Large intestine (tissue), 3 donors: ENCODE results near the gene NIPSNAP2. TPM values are rescaled to one million over a fixed set of nuclear protein-coding genes. Genes with fewer than 3 reads are reported as not detected.
"Not testable (repeated sequence)": the region's sequence is repeated elsewhere in the genome, so short reads cannot be mapped to it uniquely, and the experiment has no call there.

Experiments used
- DNase-seq, 2 donors: peaks; one replicate each; pipeline versions ENCODE4 v3.0.0 to v3.0.0-alpha.2; 2013
- H3K27ac ChIP-seq: one replicate; pipeline ENCODE4 v1.5.1; 2013; ENCODE audit warnings: low read length
- H3K27me3 ChIP-seq: 2 replicates; pipeline ENCODE4 v1.6.1; 2013; ENCODE audit warnings: low read length; ENCODE audit not compliant: control insufficient read depth, insufficient read depth
- H3K36me3 ChIP-seq: 2 replicates; pipeline ENCODE4 v1.6.1; 2013; ENCODE audit warnings: low read length; ENCODE audit not compliant: control insufficient read depth, insufficient read depth
- H3K4me1 ChIP-seq: one replicate; pipeline ENCODE4 v1.6.1; 2013; ENCODE audit warnings: low read length; ENCODE audit not compliant: control insufficient read depth, insufficient read depth
- H3K4me3 ChIP-seq: one replicate; pipeline ENCODE4 v1.5.1; 2013; ENCODE audit warnings: low read length
- H3K9me3 ChIP-seq: one replicate; pipeline ENCODE4 v1.6.1; 2013; ENCODE audit warnings: mild to moderate bottlenecking, low read depth, low read length, moderate library complexity; ENCODE audit not compliant: control insufficient read depth
- WGBS: methylation state at CpG from one replicate; pipeline ENCODE4 v1.1.5; 2013; ENCODE audit warnings: low lambda C conversion rate; ENCODE audit not compliant: insufficient coverage; 5-methylcytosine and 5-hydroxymethylcytosine counted together
- polyA plus RNA-seq: library from polyadenylated mRNA; unstranded; fragments of 120-200 nt; gene quantifications from one replicate; pipeline ENCODE4 v1.2.1, GENCODE V29; 2013

NIPSNAP2 gene
- polyA plus RNA-seq, 1 donor, result 58.1 TPM

- Histone ChIP-seq H3K27ac (no peak overlapping the region), H3K27me3 (no peaks in the 10 kb centered on the region), H3K4me1 (peaks cover 18% of the 10 kb centered on the region), H3K4me3 (no peak overlapping the region), H3K36me3 (peaks cover 32% of the 10 kb centered on the region), H3K9me3 (no peaks in the 10 kb centered on the region)
- 80% methylated on average over 1 of the region's 7 CpGs for WGBS
- DNase-seq, result no peak
Observed at GRCh38 chr7:56009695-56010094, 45.3 kb downstream of the NIPSNAP2 start.

- WGBS, result no CpG with 5 or more reads among the region's 3 CpGs
Observed at GRCh38 chr7:56017015-56017414, 52.6 kb downstream of the NIPSNAP2 start.

GRCh38 chr7:56019501-56019900 is 55.1 kb downstream of the NIPSNAP2 start:
- H3K36me3 ChIP-seq, result peaks cover 64% of the 10 kb centered on the region
- DNase-seq, result no peak
- H3K27ac ChIP-seq, result peak overlapping the region; percentile 70
- no peaks in the 10 kb centered on the region for H3K9me3 ChIP-seq
- no peak overlapping the region for H3K4me3 ChIP-seq
- no peaks in the 10 kb centered on the region for H3K27me3 ChIP-seq
- H3K4me1 ChIP-seq, result peaks cover 15% of the 10 kb centered on the region
- no CpG with 5 or more reads among the region's 9 CpGs for WGBS

More at GRCh38 chr7:56017015-56017414, 52.6 kb downstream of the NIPSNAP2 start:
- not testable (repeated sequence) for H3K27me3 ChIP-seq, H3K4me3 ChIP-seq, DNase-seq, H3K9me3 ChIP-seq
- peaks cover 15% of the 10 kb centered on the region for H3K4me1 ChIP-seq
- H3K27ac ChIP-seq, result peak overlapping the region; percentile 44
- peaks cover 68% of the 10 kb centered on the region for H3K36me3 ChIP-seq

- no peak overlapping the region for H3K4me3 ChIP-seq
- H3K27me3 ChIP-seq, result no peaks in the 10 kb centered on the region
- H3K36me3 ChIP-seq, result peaks cover 72% of the 10 kb centered on the region
- H3K27ac ChIP-seq, result no peak overlapping the region
- DNase-seq, result no peak
- no peaks in the 10 kb centered on the region for H3K9me3 ChIP-seq
- H3K4me1 ChIP-seq, result peaks cover 25% of the 10 kb centered on the region
Observed at GRCh38 chr7:56023500-56023899, 59.1 kb downstream of the NIPSNAP2 start.

- no peak overlapping the region for H3K4me3 ChIP-seq
- no peaks in the 10 kb centered on the region for H3K27me3 ChIP-seq
- peak overlapping the region; percentile 16 for H3K27ac ChIP-seq
- H3K9me3 ChIP-seq, result no peaks in the 10 kb centered on the region
- peaks cover 34% of the 10 kb centered on the region for H3K4me1 ChIP-seq
- WGBS, result no CpG with 5 or more reads among the region's 2 CpGs
- peaks cover 57% of the 10 kb centered on the region for H3K36me3 ChIP-seq
- no peak for DNase-seq
Observed at GRCh38 chr7:56026538-56026937, 62.2 kb downstream of the NIPSNAP2 start.

- H3K9me3 ChIP-seq, result no peaks in the 10 kb centered on the region
- WGBS, result no CpG with 5 or more reads among the region's 9 CpGs
- no peak overlapping the region for H3K4me3 ChIP-seq
- peaks cover 51% of the 10 kb centered on the region for H3K36me3 ChIP-seq
- H3K4me1 ChIP-seq, result peaks cover 34% of the 10 kb centered on the region
- H3K27me3 ChIP-seq, result no peaks in the 10 kb centered on the region
- DNase-seq, result peak; percentile 76 to 90
- peak overlapping the region; percentile 95 for H3K27ac ChIP-seq
Observed at GRCh38 chr7:56028942-56029630, 64.7 kb downstream of the NIPSNAP2 start.

GRCh38 chr7:56030340-56030739 is 66.0 kb downstream of the NIPSNAP2 start:
- no CpG with 5 or more reads among the region's 8 CpGs for WGBS
- Histone ChIP-seq H3K27ac (peak overlapping the region; percentile 95), H3K4me3 (no peak overlapping the region), H3K4me1 (peaks cover 34% of the 10 kb centered on the region), H3K9me3 (no peaks in the 10 kb centered on the region), H3K36me3 (peaks cover 46% of the 10 kb centered on the region), H3K27me3 (no peaks in the 10 kb centered on the region)
- no peak for DNase-seq

GRCh38 chr7:56031556-56031955 is 67.2 kb downstream of the NIPSNAP2 start:
- no CpG with 5 or more reads among the region's 8 CpGs for WGBS
- H3K27me3 ChIP-seq, H3K9me3 ChIP-seq, DNase-seq: not testable (repeated sequence)
- peaks cover 31% of the 10 kb centered on the region for H3K4me1 ChIP-seq
- H3K36me3 ChIP-seq, result peaks cover 35% of the 10 kb centered on the region
- peak overlapping the region; percentile 70 for H3K27ac ChIP-seq
- H3K4me3 ChIP-seq, result peak overlapping the region; percentile 58

GRCh38 chr7:56032578-56032977 is 68.2 kb downstream of the NIPSNAP2 start:
- peak overlapping the region; percentile 58 for H3K4me3 ChIP-seq
- peak overlapping the region; percentile 70 for H3K27ac ChIP-seq
- no CpG with 5 or more reads among the region's 7 CpGs for WGBS

GRCh38 chr7:56033671-56034432 is 69.5 kb downstream of the NIPSNAP2 start:
- H3K27me3 ChIP-seq, result no peaks in the 10 kb centered on the region
- no peaks in the 10 kb centered on the region for H3K9me3 ChIP-seq
- peak overlapping the region; percentile 70 for H3K27ac ChIP-seq
- H3K4me1 ChIP-seq, result peaks cover 17% of the 10 kb centered on the region
- peak overlapping the region; percentile 58 for H3K4me3 ChIP-seq
- DNase-seq, result peak; percentile 80 to 89
- 10% methylated on average over 2 of the region's 27 CpGs for WGBS
- peaks cover 15% of the 10 kb centered on the region for H3K36me3 ChIP-seq

More at GRCh38 chr7:56032578-56032977, 68.2 kb downstream of the NIPSNAP2 start:
- Histone ChIP-seq H3K36me3 (peaks cover 25% of the 10 kb centered on the region), H3K4me1 (peaks cover 25% of the 10 kb centered on the region)
- not testable (repeated sequence) for H3K9me3 ChIP-seq, DNase-seq, H3K27me3 ChIP-seq
